Activated naive CD4-positive, alpha-beta T cell treated with anti-CD3 and anti-CD28 coated beads, Interleukin-2, amount 50 U/mL, for 16 hours (primary cell): ENCODE results near the gene CDH19.

Source experiments
- DNase-seq: peaks from one replicate; pipeline ENCODE4 v3.0.0-alpha.2; 2020

The CDH19 gene

GRCh38 chr18:66603941-66604627, at the start of gene CDH19:
Gene CDH19 (minus strand): TSS chr18:66604090. CDS start chr18:66572204, 31,886 bp downstream.
- DNase-seq, result no peak

- DNase-seq, result no peak
Measured at GRCh38 chr18:66647671-66648070, 43.8 kb upstream of the CDH19 start.

GRCh38 chr18:66646609-66647008, 42.7 kb upstream of the CDH19 start:
- DNase-seq, result no peak

- DNase-seq, result no peak
Measured at GRCh38 chr18:66645983-66646382, 42.1 kb upstream of the CDH19 start.

GRCh38 chr18:66641056-66641455, 37.2 kb upstream of the CDH19 start:
- no peak for DNase-seq

- no peak for DNase-seq
Measured at GRCh38 chr18:66640431-66640830, 36.5 kb upstream of the CDH19 start.

GRCh38 chr18:66638856-66639629, 35.2 kb upstream of the CDH19 start:
- no peak for DNase-seq

- no peak for DNase-seq
Measured at GRCh38 chr18:66635342-66635741, 31.5 kb upstream of the CDH19 start.

GRCh38 chr18:66632756-66633155, 28.9 kb upstream of the CDH19 start:
- no peak for DNase-seq

GRCh38 chr18:66630831-66631230, 26.9 kb upstream of the CDH19 start:
- DNase-seq, result no peak

- no peak for DNase-seq
Measured at GRCh38 chr18:66623821-66624220, 19.9 kb upstream of the CDH19 start.

- DNase-seq, result no peak
Measured at GRCh38 chr18:66621816-66622576, 18.1 kb upstream of the CDH19 start.

GRCh38 chr18:66616523-66616983, 12.7 kb upstream of the CDH19 start:
- DNase-seq, result no peak

GRCh38 chr18:66615176-66615575, 11.3 kb upstream of the CDH19 start:
- no peak for DNase-seq

- DNase-seq, result no peak
Measured at GRCh38 chr18:66607632-66608031, 3.7 kb upstream of the CDH19 start.

GRCh38 chr18:66601649-66602048, 2.2 kb downstream of the CDH19 start:
- no peak for DNase-seq

GRCh38 chr18:66599190-66599589, 4.7 kb downstream of the CDH19 start:
- no peak for DNase-seq

- no peak for DNase-seq
Measured at GRCh38 chr18:66587430-66587829, 16.5 kb downstream of the CDH19 start.

- no peak for DNase-seq
Measured at GRCh38 chr18:66582211-66582610, 21.7 kb downstream of the CDH19 start.

- DNase-seq, result no peak
Measured at GRCh38 chr18:66575263-66575662, 28.6 kb downstream of the CDH19 start.

GRCh38 chr18:66571845-66572244, 32.0 kb downstream of the CDH19 start:
- no peak for DNase-seq

GRCh38 chr18:66566616-66567015, 37.3 kb downstream of the CDH19 start:
- DNase-seq, result no peak

GRCh38 chr18:66564236-66564635, 39.7 kb downstream of the CDH19 start:
- DNase-seq, result no peak

- DNase-seq, result no peak
Measured at GRCh38 chr18:66562279-66562678, 41.6 kb downstream of the CDH19 start.
